ENCODE data around the gene COL4A1.

GRCh38 chr13:110250258-110250891 lies 56.6 kb downstream of the COL4A1 start:
- TF ChIP-seq POLR2AphosphoS5 (IDR thresholded peaks at IDR 0.05; ENCODE audit: low read depth, low read length) (no peak), TAF1 (IDR thresholded peaks at IDR 0.05; ENCODE audit: borderline replicate concordance, insufficient read depth, low read length) (no peak), SIN3A (IDR thresholded peaks at IDR 0.05; ENCODE audit: borderline replicate concordance, insufficient read depth, low read length) (no peak)
